ENCODE data around the gene RSAD1. TPM values are rescaled to one million over a fixed set of nuclear protein-coding genes. Genes with fewer than 3 reads are reported as not detected.

Gene RSAD1
- 25.5 to 33.7 TPM (median 30.9 TPM) in 5 replicates for total RNA-seq (2022; extraction: Qiagen RNA extraction)

DNA sequence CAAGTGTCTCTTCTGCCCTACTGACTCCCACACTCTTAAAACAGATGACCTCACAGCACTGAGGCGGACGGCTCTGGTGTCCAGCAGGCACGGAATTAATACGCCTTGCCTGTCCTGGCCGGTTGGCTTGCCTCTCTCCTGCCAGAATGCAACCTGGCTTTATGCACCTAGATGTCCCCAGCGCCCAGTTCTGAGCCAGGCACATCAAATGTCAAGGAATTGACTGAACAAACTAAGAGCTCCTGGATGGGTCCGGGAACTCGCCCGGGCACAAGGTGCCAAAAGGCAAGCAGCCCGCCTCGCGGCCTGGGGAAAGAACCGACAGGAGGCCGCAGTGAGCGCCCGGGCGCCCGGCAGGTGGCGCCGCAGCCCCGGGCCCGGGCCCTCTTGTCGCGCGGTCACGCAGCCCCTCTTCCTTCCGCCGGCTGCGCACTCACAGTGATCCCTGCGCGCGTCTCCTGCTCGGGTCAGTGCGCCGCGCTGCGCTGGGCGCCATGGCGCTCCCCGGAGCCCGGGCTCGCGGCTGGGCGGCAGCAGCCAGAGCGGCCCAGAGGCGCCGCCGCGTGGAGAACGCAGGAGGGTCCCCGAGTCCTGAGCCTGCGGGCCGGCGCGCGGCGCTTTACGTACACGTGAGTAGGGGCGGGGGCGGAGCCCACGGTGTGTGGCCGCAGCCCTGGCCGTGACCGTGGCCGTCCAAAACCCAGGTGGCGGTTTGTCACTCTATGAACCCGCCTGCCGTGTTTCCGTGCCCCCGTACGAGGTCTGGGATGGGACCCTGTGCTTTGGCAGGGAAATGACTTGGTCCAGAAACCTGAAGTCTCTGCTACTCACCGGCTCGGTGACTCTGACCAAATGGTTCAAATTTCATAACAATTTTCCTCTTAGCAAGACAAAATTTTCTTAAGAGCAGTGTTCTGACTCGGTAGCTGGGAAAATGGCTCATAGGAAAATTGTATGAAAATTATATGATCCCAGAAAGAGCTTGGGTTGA, at the start of gene RSAD1:
Gene RSAD1, plus strand, starts transcription at position 470 of the 991 bp plus-strand sequence. Its CDS starts 25 bp downstream, at position 495.

DNA sequence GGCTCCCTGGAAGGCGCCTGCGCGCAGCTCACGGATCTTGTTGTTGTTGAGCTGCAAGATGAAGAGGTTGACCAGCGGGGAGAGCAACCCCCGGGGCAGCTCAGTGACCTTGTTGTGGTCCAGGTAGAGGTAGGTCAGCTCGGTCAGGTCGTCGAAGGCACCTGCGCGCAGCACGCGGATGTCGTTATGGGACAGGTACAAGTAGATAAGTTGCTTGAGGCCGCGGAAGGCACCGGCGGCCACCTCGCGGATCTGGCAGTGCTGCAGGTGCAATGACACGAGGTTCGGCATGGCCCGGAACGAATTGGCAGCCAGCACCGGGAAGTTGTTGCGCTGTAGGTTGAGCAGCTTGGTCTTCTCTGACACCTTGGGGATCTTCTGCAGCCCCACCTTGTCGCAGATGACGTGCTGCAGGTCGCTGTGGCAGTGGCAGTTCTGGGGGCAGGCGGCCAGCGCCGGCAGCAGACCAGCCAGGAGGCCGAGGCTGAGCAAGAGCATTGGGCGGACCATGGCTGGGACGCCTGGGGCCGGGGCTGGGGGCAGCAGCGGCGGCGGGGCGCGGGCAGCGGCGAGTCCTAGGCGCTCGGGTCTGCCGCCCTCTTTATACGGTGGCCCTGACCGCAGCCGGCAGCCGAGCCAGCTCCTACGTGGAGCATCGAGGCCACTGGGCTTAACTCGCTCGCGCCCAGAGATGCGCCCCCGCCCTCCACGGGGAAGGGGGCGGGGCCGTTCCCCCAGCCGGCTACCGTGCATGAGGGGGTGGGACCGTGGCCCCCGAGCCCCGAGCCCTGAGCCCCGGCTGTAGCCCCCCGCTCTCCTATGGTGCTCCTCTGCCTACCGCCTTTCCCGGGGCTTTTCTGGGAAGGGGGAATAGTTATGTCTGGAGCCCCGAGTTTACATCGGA, 10.1 kb upstream of the RSAD1 start, which contains the start of gene CHAD:
Gene CHAD, minus strand, starts transcription at position 577 of the 904 bp plus-strand sequence. Its CDS starts 67 bp downstream, at position 510.

DNA sequence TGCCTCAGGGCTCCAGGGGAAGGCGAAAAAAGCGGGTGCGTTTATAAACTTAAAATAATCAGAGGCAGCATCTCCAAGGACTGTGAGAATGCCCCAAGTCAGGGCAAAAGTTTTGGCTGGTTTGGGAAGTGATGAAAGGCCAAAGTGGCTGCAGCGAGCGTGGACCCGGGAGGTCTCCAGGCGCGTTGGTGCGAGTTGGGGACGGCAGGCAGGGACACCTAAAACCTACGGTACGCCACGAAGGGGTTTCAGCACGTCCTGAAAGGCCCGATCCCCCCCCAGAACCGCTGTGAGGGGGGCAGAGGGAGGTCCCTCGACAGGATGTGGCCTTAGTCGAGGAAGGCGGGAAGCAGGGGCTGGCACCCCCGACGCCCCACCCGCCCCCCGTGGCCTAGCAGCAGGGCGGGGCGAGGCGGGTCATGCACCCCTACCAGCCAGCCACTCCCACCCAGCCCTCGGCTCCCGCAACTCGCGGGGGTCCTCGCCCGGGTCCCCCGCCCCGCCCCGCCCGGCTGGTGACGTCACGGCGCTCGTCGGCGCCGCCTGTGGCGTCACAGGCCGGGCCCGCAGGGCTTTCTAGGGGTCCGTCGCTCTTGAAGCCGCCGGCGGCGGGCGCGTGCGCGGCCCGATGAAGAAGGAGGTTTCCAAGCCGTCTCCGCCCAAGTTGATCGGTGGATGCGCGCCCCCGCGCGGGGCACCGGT, 29.4 kb downstream of the RSAD1 start, which contains the start of gene MYCBPAP:
Gene MYCBPAP, plus strand, starts transcription at position 569 of the 702 bp plus-strand sequence. CDS start 236 bp downstream, outside the sequence.

DNA sequence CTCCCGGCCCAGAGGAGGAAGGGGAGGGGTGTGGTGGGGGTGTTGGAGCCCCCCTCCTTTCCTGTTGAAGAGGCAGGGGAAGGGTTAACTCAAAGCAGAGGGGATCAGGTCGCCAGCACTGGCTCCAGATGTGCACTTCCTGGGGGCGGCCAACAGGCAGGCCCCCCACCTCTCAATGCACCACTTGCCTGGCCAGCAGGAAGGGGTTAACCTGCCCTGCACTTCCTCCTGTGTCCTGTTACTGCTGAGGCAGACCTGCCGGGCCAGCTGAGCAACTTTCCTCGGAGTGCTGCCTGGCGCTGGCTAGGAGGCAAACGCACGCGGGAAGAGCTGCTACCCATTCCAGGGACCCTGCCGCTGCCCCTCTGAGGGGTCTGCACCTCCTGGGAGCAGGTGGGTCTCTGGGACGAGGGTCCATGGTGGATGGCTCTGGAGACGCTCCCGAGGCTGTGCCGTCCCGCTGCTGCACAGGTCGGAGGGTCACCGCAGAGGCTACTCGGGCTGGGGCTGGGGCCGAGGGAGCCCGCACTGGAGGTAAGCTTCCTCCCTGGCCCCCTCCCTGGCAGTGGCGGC, 53.9 kb downstream of the RSAD1 start, which contains the start of gene EPN3:
Gene EPN3, plus strand, starts transcription at position 284 of the 573 bp plus-strand sequence. CDS start 3,822 bp downstream, outside the sequence.

Other genes with a start within 250 kb of the RSAD1 start
- gene TMEM92, start 204.4 kb upstream of the RSAD1 start, total RNA-seq (2022; extraction: Qiagen RNA extraction), result 14.3 to 19.6 TPM (median 17.0 TPM) in 5 replicates
- 20.8 to 23.3 TPM (median 21.9 TPM) in 5 replicates for gene XYLT2, start 132.7 kb upstream of the RSAD1 start, total RNA-seq (2022; extraction: Qiagen RNA extraction)
- gene MRPL27, start 105.7 kb upstream of the RSAD1 start, total RNA-seq (2022; extraction: Qiagen RNA extraction), result 136 to 159 TPM (median 145 TPM) in 5 replicates
- gene EME1, start 105.6 kb upstream of the RSAD1 start, total RNA-seq (2022; extraction: Qiagen RNA extraction), result 13.8 to 16.2 TPM (median 14.3 TPM) in 5 replicates
- 227 to 247 TPM (median 234 TPM) in 5 replicates for gene LRRC59, start 81.3 kb upstream of the RSAD1 start, total RNA-seq (2022; extraction: Qiagen RNA extraction)
- 11.0 to 13.9 TPM (median 12.7 TPM) in 5 replicates for gene ACSF2, start 52.6 kb upstream of the RSAD1 start, total RNA-seq (2022; extraction: Qiagen RNA extraction)
- gene CHAD, start 10.0 kb upstream of the RSAD1 start, total RNA-seq (2022; extraction: Qiagen RNA extraction), result not detected in 5 replicates
- gene MYCBPAP, start 29.6 kb downstream of the RSAD1 start, total RNA-seq (2022; extraction: Qiagen RNA extraction), result 0.35 to 0.89 TPM (median 0.54 TPM) in 5 replicates
- gene EPN3, start 53.9 kb downstream of the RSAD1 start, total RNA-seq (2022; extraction: Qiagen RNA extraction), result 0.11 to 0.28 TPM (median 0.20 TPM) in 5 replicates
- gene SPATA20, start 68.3 kb downstream of the RSAD1 start, total RNA-seq (2022; extraction: Qiagen RNA extraction), result 65.1 to 85.9 TPM (median 81.4 TPM) in 5 replicates
- 3.3 to 4.1 TPM (median 4.0 TPM) in 5 replicates for gene CACNA1G, start 81.9 kb downstream of the RSAD1 start, total RNA-seq (2022; extraction: Qiagen RNA extraction)
- gene ABCC3, start 156.0 kb downstream of the RSAD1 start, total RNA-seq (2022; extraction: Qiagen RNA extraction), result 112 to 132 TPM (median 127 TPM) in 5 replicates
- gene ANKRD40, start 229.1 kb downstream of the RSAD1 start, total RNA-seq (2022; extraction: Qiagen RNA extraction), result 46.1 to 53.0 TPM (median 48.0 TPM) in 5 replicates
- 58.1 to 97.2 TPM (median 82.0 TPM) in 5 replicates for gene LUC7L3, start 240.7 kb downstream of the RSAD1 start, total RNA-seq (2022; extraction: Qiagen RNA extraction)

Data from A549 treated with AZD2906 at 1 μM for 4 hours (cell line).